Right hindlimb (tissue), 1 donor: Measurements from ENCODE around the gene SORBS2.

Source experiments
- DNase-seq: peaks from one replicate; pipeline ENCODE4 v3.0.0-alpha.2; 2018

Gene SORBS2

DNA sequence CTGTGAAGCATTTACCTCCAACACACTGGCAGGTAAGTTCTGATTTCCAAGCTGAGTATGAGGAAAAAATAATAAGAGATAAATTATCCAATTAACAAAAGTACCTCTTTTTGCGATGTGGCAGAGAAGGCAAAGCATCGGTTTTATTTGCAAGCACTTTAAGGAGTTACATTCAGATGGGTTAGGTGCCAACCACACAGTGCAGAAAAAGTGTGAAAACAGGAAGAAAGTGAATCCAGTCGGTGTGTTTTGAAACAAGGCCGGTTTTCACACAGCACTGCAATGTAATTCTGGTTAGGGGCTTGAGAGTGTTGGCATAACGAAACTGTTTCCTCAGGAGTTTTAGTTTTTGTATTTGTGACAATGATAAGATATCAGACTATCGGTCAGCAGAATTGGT is 145.8 kb downstream of the SORBS2 start:
- no peak for DNase-seq

DNA sequence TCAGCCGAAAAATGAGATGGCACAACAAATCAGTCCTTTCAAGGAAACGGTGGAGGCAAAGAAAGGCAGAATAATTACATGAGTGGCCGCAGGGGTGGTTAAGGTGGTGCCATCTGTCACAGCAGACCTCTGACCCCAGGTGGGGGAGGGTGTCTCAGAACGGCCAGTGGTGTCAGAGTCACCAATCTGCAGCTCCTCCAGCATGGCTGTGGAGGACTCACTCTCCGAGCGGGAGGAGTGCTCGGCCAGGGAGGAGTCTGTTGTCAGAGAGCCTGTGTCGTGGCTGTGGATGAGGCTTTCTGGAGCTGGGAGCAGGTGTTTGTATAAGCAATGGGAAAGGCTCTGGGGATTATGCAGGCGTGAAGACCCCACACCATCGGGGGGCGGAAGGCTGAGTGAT is 146.3 kb downstream of the SORBS2 start:
- DNase-seq: no peak

DNA sequence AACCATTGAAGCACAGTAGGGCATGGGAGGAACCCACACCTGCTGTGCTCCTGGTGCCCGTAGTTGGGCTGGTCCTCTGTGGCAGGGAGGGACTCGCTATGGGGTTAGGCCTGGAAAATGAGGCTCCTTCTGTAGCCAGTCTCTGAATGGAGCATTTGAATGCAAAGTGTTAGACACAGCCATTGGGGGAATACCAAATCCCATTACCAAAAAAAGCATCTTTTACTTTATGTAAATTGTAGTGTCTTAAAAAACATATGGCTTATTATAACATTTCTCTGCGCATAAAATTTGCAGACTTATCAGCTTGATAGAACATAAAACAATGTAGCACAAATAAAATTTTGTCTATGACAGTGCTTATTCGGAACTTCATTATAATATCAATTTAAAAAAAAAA is 147.5 kb downstream of the SORBS2 start:
- no peak for DNase-seq

DNA sequence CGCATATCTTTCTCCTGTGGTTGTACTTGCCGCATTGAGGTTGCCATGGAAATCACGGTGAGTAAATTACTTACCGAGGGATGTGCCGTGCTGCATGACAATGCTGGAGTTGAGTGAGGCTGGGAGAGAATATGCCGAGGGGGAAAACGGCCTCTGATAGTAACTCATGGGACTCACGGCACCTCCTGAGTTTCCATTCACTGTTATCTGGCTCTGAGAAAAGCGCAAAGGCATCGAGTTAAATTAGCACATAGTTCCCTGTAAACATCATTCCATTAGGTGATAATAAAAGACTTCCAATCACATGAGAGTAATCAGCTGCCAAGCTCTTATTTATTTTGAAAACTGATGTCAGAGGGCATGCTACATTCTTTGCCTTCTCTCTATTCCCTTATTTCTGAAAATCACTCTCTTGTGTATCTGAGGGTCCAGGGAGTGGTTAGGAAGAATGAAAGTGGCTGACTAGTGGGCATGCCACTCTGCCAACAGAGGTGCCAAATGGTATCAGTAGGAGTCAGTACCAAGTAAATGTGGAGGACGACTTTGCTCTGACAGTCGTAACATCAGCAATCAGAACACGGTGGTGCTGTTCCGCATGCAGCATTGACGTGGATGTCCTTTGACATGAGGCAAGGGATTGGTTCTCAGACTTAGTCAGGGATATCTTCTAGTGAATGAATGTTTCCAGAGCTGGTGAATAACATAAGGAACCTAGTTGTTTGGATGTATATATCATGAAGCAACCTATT is 149.8 kb downstream of the SORBS2 start:
- no peak for DNase-seq

DNA sequence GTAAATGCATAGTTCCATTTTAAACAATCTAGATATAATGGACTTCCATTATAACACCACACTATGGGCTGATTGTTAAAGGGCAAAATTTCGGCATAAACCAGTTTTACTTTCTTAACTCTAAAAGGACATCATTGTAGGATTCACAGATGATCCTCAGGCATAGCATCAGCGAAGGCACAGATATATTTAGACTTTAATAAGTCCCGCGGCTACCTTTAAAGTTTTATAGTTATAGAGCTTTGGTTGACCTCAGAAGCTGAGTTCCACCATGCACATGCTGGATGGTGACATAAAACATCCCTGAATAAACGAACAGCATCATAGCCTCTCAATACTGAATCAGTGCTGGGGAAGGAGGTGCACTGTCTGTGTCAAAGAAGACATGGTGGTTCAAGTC is 151.7 kb downstream of the SORBS2 start:
- no peak for DNase-seq

DNA sequence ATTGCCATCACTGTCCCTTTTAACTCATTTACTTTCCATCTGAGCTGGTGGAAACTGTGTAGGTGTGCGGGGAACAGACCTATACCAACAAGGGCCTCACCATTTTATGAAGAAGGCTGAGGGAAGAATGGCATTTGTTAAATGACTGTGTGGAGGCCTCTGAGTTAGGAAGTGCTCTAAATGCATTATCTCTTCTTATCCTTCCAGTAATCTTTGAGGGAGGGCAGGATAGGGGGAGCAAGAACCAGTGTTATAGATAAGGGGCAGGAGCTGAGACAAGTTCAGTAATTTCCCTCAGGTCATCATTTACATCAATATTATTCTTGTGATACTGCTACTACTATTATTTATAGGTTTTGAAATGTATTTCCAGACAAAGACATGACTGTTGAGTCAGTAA is 154.3 kb downstream of the SORBS2 start:
- no peak for DNase-seq

DNA sequence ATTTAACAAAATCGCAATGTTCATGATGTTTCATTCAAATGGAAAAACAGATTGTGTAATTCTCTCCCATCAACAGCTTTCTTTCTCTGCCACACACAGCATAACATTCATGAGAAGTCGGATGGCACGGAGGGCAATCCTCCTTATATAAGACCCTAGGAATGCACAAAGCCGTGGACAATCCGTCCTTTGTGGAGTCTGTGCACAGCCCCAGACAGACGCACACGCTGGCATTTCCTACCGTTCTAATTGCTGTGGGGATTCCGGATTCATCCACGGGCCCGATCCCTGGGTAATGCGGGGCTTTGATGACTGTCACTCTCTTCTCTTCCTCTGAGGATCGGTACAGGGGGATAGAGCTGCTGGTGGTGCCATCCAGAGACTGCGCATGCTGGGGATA is 154.8 kb downstream of the SORBS2 start:
- no peak for DNase-seq

DNA sequence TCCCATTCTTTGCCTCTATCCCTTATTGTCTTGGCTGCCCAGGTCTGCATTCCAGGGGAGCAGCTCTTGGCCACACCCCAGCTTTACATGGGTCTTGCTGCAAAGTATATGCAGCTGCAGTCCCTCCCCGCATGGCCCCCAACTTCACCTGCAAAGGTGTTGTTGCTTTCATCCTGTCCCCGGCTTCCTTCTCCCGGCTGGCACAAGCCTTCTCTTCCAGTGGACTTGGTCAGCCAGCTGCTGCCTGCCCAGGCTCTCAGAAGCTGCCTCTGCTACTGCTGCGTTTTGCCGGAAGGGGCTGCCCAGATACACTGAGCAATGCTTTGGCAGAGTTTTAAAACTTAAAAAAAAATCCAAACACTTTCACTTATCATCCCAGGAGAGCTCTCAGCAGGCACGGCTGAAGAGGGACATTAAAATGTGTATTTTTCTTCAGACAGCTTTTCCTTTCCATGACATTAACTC is 155.5 kb downstream of the SORBS2 start:
- DNase-seq: peak; percentile 51

DNA sequence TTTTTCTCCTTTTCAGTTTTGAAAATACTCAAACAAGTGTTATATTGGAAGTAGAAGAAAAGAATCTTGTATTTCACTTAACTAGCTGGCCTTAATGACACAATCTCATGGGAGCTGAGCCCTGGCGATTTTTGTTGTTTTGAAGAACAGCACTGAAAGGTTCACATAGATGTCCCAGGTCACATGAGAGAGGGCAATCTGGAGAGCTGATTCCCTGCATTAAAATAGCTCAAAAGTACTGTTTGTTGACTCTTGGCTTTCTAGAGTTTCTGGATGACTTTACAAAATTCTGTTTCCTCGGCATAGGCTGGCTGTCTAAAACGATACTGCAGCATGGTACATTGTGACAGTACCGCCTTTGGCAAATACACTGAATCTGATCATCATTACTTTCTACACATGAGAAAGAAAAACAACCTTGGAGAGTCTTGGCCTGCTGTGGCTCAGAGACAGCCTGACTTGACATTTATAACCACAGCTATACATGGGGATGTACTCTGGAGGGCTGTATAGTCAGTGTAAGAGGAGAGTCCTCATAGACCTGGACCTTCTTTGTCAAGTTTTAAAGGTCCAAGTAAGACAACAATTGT is 156.9 kb downstream of the SORBS2 start:
- DNase-seq: no peak

DNA sequence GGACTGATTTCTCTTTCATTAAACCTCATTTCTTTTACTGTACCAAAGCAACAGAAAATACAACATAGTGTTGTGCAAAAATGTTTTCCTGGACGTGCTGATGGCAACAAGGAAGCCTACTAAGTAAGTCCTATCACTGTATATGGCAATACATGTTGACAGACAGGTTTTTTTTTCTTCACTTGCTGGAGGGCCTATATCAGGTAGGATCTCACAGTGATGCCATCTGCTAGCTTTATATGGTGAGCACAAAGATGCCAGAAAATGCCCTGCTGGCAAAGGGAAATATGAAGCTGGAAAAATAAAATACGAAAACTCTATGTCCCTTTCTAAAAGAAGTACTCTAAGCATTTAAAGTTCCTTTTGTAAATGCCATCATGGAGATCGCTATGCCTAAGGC is 157.7 kb downstream of the SORBS2 start:
- no peak for DNase-seq

DNA sequence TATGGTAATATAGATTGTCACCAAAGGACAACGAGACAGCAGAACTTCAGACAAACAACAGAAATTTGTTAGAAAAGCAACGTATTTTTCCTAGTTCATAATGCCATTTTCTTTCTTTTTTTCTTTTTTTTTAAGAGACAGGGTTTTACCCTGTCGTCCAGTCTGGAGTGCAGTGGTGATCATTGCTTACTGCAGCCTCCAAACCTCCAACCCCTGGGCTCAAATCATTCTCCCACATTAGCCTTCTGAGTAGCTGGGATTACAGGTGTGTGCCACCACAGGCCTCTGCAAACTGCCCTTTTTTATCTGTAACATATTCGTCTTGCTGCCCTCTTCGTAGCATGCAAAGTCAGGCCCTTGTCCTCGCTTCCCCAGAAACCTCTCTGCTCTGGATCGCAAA is 160.1 kb downstream of the SORBS2 start:
- no peak for DNase-seq

DNA sequence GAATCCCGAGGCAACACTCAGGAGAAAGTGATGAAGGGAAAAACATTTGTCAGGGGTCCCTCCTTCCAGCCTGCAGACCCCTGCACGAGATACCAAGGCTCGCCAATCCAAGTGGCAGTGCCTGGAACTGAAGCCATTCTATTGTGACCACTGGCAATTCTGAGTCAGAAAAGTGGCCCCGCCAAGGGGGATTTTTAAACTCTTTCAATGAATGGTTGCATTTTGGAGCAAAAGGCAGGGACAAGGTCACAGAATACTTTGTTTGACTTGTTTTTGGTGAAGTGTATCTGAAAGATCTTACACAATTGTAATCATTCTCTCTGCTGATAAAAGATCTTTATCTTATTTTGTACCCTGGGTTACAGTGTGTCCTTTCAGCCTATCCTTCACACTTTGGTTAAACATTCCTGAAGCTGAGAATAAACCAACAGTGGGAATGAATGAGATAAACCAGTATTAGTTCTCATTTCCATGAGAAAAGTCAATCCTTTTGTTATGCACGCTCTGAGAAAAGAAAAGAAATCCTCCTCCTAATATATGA is 160.8 kb downstream of the SORBS2 start:
- no peak for DNase-seq

DNA sequence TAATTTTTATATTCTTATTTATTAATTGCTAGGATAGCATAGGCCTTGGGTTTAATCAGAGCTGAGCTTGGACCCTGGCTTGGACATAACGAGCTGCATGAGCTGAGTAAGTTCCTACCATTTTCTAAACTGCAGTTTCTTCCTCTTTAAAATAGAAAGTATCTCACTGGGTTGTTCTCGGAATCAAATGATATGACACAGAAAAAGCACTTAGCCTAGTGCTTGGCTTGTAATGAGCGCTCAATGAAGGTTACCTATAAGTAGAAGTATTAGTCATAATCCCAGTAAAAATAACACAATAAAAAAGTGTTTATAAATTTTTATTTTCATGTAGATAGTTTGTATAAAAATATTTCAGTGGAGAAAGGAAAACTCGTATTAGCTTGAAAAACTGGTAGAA is 163.4 kb downstream of the SORBS2 start:
- no peak for DNase-seq

DNA sequence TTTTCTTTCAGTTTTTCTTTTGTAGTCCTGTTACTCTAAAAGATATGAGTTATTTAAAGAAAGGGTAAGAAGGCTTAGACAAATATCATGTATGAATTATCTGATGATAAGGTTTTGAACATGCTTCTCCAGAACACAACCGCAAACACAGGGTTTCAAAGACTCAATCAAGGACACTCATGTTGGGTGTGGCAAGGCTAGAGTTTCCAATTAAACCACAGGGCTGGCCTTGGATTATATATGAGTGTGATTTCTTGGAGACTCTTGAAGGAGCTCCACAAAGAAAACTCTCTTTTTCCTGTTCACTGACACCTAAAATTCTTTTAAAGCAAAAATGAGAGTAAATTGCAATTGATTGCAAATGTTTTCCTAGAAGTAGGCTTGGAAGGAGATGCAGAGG is 166.6 kb downstream of the SORBS2 start:
- no peak for DNase-seq

DNA sequence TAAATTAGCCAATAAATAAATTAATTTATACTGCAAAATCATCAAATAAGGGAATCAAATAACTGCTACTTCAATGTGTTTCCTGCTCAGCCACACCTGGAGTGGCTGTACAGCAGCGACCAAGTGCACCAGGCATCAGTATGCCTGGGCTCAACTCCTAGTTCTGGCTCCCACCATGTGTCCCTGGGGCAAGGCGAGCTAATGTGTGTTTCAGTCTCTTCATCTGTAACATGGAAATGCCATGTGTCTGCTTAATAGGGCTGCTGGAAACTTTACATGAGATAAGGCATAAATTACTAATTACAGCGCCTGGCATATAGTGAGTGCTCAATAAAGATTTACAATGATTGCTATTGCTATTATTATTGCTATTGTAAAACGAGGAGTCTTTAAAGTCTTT is 167.6 kb downstream of the SORBS2 start:
- no peak for DNase-seq

DNA sequence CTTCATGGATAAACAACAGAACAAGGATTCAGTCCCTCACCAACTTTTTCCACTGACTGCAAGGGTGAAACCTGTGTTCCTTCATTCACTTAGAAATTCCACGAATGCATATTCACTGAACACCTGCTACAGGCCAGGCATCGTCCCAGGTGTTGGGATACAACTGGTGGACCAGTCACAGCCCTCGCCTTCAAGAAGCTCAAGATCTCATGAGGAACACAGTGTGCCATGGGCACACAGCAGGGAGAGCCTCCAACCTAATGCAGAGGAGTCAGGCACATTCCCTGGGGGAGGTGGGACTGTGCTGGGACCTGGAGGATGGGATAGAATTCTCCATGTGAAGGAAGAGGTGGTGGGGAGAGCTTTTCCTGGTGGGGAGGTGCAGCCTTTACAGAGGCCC is 169.1 kb downstream of the SORBS2 start:
- no peak for DNase-seq

DNA sequence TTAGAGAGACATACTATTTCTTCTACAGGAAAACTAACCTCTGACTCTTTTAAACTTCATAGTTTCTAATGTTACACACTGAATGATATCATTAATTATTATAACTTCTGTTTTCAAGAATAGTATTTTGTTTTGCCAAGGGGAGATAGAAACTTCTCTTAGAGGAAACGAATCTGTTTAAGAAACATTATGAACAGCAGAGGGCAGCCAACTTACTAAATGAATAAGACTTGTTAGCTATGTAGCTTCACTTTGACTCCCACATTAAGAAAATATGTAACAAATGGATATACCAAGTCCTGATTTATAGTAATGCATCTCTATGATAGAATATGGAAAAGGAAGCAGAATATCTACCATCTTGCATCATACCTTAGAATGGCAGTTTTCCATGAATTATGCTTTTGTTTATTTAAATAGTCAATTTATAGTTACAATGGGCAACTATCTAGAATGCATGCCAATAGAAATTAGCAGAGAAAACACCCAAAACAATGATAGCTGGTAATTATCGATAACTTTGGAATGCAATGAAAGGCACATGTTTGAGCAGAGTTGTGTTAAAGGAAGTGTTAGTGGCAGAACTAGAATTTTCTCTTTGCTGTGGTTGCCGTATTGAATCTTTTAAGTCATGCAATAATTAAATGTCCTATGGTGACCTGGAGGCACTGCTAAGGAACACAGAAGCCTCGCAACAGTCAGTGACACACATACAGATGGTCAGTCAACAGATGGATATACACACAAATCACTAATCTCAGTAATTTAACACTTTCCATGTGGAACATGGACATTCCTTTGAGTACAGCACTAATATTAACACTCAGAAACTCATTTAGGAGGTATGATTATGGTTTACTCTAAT is 171.0 kb downstream of the SORBS2 start:
- DNase-seq: no peak

DNA sequence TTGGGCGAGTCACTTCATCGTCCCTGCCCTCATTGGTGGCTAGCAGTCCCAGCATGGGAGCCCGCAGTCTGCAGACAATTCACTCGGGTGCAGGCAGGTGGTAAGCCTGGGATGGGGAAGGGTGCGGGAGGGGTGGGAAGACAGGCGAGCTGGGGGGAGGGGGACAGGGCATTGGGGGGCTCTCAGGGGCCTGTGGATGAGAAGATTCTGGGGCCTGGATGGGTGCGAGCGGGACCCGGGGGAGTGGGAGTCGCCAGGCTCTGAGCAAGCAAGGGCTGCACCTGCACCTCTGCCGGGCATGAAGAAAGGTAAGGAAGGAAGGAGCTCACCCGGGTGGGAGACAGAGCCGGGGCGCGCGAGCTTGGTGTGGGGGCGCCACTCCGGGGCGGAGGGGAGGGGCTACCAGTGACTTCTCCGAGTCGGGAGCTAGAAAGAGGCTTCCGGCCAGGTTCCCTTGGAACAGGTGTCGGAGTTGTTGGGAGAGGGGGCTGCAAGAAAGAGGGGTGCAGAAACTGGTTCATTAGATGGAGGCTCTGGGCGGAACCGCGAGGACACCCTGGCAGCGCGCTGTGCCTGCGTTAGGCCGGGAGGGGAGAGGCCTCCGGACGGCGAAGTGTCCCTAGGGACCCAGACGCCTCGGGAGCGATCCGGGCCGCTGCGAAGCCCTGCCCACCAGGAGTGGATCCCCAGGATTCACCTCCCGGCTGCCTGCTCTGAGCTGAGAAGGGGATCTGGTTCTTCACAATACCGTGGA is 173.3 kb downstream of the SORBS2 start:
- DNase-seq: no peak

DNA sequence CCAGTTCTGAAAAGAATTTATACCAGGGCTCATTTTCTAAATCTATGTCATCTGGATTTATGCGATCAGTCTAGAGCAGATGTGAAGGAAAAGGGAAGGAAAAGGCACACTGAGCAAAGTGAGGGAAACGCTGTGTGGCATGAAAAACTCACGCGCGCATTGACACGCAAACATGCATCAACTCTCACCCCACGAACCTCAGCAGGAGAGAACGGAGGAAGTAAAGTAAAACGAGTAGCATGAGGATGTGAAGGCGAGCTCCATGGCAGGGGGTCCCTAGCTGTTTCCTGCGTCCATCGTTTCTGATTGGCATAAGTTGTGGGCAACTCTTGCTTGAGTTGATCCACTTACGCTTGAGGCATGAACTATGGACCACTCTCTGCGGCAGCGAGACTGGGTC is 173.9 kb downstream of the SORBS2 start:
- no peak for DNase-seq

DNA sequence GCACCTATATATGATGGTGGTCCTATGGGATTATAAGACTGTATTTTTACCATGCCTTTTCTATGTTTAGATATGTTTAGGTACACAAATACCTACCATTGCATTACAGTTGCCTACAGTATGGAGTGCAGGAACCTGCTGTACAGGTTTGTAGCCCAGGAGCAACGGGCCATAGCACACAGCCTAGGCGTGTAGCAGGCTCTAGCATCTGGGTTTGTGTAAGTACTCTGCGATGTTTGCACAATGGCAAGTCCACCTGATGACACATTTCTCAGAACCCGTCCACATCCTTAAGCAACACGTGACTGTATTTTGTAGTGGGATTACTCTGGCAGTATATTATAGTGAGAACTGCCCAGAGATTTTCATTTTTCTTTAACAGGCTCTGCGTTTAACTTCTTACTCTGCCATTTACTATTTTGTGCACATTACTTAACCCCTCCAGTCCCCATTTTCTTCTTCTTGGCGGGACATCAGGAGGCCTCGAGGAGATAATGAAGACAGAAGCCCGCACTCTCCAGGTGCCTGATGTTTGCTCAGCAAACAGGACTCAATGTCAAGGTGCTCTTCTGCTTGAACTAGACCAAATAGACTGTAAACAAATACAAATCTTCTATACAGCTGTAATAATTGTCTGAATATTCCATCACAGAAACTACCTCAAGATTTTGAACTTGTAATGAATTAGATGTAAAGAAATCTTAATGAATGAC is 174.7 kb downstream of the SORBS2 start:
- no peak for DNase-seq

DNA sequence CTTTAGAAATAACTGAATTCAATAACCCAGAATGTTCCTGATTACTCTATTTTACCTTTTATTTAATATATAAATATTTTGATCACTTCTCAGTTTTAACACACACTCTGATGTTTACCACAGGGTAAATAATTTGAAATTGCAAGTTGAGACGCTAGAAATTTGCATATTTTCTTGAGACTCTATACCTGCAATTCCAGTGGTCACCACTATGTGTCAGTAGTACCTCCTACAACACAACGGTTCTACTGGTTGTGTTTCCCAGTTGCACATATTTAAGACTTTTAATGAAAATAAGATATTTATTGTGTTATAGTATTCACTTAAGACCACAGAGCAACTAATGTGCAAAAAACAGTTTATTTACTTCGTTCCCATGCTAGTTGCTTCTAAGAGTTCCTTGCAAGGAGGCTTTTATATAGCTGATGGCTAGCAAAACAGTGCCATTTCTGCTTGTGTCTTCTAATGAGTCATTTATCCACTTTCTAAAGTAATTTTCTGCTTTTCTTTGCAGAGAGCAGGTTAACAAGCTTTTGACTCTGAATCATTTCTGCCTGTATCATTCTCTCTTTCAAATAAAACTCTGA is 177.8 kb downstream of the SORBS2 start:
- no peak for DNase-seq

DNA sequence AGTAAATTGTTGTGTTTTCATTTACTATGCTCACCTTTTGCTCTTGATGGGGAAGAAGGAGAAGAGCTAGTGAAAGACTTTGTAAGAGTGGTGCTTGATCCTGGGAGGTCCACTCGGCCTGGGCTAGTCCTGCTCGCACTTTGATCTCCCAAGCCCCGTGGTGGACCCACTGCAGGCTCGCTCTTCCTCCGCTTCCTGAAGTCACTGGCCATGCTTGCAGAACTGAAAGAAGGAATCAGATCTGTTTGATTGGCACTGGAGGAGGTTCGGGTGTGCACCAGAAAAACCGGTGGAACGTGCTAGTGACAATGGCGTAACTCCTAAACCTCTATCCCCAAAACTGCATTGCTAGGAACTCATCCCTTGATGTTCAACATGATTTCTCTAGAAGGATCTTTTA is 185.2 kb downstream of the SORBS2 start:
- DNase-seq: no peak
